HG03196 (cell line): ENCODE measurements around the gene KRTAP1-3.
"Not testable (repeated sequence)": the region's sequence is repeated elsewhere in the genome, so short reads cannot be mapped to it uniquely, and the experiment has no call there.

ENCODE experiments used
- ATAC-seq: cut with Tn5 transposase; IDR thresholded peaks from one replicate; pipeline ENCODE4 v1.9.1; 2021; ENCODE audit not compliant: unreplicated experiment

The KRTAP1-3 gene

DNA sequence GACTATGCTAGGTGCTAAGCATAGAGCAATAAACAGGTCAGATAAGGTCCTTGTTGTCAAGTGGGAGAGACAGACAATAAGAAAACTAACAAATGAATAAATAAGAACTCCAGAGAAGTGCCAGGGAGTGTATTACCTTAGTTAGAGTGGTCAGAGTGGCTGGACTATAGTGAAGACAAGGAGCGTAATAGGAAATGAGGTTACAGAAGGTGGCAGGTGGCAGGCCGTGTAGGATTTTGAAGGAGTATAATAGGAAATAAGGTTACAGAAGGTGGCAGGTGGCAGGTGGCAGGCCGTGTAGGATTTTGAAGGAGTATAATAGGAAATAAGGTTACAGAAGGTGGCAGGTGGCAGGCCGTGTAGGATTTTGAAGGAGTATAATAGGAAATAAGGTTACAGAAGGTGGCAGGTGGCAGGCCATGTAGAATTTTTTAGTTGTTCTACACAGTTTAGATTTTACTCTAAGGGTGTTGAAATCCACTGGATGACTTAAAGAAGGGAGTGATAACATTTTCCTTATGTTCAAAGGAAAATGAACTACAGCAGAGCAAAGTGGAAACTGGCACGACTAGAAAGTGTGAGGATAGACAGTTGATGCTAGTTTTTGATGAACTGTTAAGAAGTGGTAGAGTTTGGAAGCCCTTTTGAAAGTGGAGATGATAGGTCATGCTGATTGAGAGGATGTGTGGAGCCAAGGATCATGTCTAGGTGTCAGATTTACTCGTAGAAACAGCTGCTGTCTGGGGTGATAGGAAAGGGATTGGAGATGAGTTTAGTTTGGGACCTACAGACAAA lies 22.2 kb downstream of the KRTAP1-3 start:
- ATAC-seq = no peak

DNA sequence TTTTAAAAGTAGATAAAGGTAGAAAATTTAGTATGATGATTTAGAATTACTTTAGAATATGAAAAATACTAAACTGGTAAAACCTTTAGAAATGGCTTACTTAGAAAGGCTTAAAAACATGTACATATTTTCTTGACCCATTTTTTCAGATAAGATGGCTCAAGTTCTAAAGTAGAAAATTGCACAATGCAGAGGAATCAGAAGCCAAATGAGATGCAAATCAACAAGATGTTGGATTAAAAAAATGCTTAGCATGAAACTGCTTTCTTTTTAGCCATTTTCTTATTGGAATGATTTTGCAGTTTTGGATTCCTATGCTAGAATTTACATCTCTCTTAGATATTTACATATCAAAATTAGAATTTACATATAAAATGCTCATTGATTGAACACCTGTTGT lies 24.2 kb downstream of the KRTAP1-3 start:
- ATAC-seq = no peak

DNA sequence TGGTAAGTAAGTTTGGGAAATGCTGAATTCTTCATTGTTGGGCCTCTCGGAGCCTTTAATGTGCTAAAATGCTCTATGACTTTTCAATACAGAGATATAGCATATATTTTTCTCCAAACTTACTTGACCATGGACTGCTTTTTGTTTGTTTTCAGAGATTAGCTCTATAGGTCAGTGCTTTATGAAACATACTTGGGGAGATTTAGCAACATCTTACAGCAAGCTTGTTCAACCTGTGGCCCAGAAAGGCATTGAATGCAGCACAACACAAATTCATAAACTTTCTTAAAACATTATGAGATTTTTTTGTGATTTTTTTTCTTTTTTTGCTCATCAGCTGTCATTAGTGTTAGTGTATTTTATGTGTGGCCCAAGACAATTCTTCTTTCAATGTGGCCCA lies 24.7 kb downstream of the KRTAP1-3 start:
- ATAC-seq = no peak

DNA sequence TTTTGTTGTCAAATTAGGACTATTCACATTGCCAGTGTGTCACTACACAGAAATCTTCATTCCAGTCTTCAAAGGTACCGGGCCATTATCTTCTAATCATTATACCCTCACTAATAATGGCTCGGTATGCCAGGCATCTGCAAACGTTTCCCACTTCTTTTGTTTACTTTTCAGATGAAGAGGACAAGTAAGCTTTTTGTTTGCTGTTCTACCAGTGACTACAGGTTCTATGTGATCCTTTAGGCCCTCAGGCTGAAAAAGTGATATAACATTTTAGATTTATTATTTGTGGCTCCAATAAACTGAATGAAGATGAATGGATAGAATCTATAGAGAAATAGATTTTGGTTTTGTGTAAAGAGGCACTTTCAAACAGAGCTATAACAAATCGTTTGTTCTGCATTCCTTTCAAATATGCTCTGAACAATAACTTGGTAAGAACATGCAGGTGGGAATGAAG lies 25.3 kb downstream of the KRTAP1-3 start:
- no peak for ATAC-seq

- ATAC-seq = no peak
Measured at GRCh38 chr17:41008811-41009210, 25.9 kb downstream of the KRTAP1-3 start, which contains the start of gene KRTAP3-1. Gene KRTAP3-1, minus strand, starts transcription at chr17:41009128. Its CDS starts 54 bp downstream, at chr17:41009074.

DNA sequence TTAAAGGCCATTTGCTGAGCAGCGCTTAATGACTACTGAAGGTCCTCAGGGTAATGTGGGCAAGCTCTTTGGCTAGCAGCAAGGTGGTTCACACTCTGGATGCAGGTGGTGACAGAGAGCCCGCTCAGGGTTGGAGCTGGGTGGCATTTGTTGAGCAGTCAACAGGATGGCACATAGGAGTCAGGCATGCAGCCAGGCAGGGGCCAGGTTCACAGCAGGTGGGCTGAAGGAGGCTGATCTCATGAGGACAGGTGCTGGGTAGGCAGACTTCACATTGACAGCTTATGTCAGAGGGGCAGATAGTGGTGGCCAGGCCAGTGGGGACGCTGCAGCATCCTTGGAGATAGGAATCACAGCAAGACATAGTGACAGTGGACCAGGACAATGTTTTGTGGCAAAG lies 30.3 kb downstream of the KRTAP1-3 start:
- ATAC-seq = no peak

DNA sequence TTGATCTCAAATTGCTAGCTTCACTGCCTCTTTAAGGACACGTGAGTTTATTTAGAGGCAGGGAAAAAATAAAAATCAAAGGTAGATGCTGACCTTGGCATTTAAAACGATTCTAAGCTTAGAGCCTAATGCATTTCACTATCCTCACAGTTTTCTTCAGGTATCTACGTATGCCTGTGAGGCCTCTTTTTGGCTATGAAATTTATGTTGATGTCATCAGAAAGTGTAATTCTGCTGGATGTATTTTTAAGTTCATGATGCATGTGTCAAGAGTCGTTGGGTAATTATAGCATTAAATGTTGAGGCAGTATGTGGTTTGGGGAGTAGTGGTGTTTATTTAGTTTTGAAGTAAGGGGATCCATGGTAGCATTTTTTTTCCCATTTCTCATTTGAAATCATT lies 30.7 kb downstream of the KRTAP1-3 start:
- ATAC-seq = no peak

- ATAC-seq = no peak
Measured at GRCh38 chr17:41002814-41003213, 31.9 kb downstream of the KRTAP1-3 start.

GRCh38 chr17:41001795-41002194 lies 32.9 kb downstream of the KRTAP1-3 start:
- ATAC-seq = no peak

- ATAC-seq = not testable (repeated sequence)
Measured at GRCh38 chr17:40999563-40999962, 35.1 kb downstream of the KRTAP1-3 start, which contains the start of gene KRTAP3-2. Gene KRTAP3-2, minus strand, starts transcription at chr17:40999906. Its CDS starts 53 bp downstream, at chr17:40999853.

DNA sequence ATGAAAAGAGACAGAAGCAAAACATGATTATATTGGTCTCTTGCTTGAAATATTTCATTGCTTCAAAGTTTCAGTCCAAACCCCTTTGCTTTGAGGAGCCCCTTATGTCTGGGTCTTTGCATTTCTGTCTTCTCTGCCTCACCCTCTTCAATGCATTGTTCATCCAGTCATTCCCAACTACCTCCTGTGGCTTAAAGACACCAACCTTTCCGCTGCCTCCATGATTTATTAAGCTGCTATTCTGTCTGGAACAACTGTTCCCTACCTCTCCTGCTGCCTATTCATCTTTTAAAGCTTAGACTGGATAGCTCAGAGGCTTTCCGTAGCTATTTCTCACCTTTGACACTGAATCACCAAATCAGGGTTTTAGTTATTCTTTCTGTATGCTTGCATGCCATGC lies 37.3 kb downstream of the KRTAP1-3 start:
- ATAC-seq = no peak

- ATAC-seq = no peak
Measured at GRCh38 chr17:40996829-40997228, 37.8 kb downstream of the KRTAP1-3 start.

GRCh38 chr17:40995116-40995515 lies 39.6 kb downstream of the KRTAP1-3 start:
- ATAC-seq = no peak

DNA sequence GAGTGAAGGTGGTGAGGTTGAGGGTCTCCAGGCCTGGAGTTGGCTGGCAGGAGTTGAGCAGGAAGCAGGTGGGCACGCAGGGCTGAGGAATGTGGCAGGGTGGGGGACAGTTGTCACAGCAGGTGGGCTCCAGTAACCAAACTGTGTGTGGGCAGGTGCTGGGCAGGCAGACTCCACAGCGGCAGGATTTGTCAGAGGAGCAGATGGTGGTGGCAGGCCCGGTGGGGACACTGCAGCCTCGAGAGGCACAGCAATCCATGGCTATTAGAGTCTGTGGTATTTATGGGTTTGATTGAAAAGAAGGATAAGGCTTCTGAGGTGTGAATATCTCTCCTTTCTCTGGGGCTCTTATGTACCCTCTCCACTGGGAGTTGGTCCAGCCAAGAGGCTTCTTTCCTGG lies 40.8 kb downstream of the KRTAP1-3 start, which contains the start of gene KRTAP3-3:
Gene KRTAP3-3, minus strand, starts transcription at position 326 of the 400 bp plus-strand sequence. Its CDS starts 67 bp downstream, at position 259.
- no peak for ATAC-seq

DNA sequence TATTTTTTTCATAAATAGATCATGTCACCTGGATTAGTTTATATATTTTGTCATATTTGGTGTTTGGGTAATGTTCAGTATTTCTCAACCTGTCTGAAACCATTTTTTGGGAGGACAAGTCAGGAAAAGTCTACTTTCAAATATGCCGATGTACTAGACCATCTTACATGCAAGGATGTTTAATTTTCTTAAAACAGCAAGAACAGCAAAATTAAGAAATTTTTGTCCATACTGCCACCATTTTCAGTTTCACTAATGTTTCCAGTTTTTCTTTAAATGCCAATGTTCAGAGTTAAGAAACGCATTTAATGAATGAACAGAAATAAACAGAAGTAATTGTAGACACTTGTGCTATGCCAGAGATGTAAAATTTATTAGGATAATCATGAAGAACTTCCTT lies 41.6 kb downstream of the KRTAP1-3 start:
- ATAC-seq = no peak

DNA sequence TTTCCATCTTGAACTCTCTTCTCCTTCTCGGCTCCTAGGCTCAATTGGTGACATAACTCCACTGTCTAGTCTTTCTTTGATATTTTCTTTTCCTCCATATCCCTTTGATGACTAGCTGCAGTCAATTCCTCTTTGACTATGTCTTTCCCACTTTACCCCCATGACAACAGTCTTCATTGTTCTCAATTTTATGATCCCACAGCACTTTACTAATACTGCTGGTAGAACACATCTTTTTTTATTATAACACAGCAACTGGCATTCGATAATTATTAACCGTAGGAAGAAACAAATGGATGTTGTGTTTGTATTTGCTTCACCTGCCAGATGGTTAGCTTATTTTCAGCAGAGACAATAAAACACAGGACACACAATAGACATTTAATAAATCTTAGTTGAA lies 42.0 kb downstream of the KRTAP1-3 start:
- no peak for ATAC-seq

GRCh38 chr17:40986920-40987319 lies 47.8 kb downstream of the KRTAP1-3 start:
- no peak for ATAC-seq

- ATAC-seq = no peak
Measured at GRCh38 chr17:40984226-40984625, 50.4 kb downstream of the KRTAP1-3 start, which contains the start of gene KRT40. Gene KRT40, minus strand, starts transcription at chr17:40984326. Its CDS starts 53 bp downstream, at chr17:40984273.
